IMR-90 (cell line): ENCODE results near the gene IER5. TPM values are rescaled to one million over a fixed set of nuclear protein-coding genes. Genes with fewer than 3 reads are reported as not detected.

Experiments used
- ATAC-seq: fragments of 200-7000 bp; cut with Tn5 transposase; 2 replicates; pipeline ENCODE4 v1.9.1; 2020; ENCODE audit warnings: low read depth, mild to moderate bottlenecking, moderate library complexity
- BruUV-seq: library from RNA; stranded (reverse); fragments of 400-500 nt; replicated peaks from 2 replicates; lab custom pipeline; 2021; lab: Mats Ljungman, UMichigan
- CTCF ChIA-PET: fragments of 300-600 bp; formaldehyde crosslinking; extraction: SDS; loops from one replicate; lab custom pipeline; 2021; ENCODE audit warnings: antibody characterized with exemption; lab: Yijun Ruan, JAX
- POLR2A ChIA-PET: fragments of 300-600 bp; sonication (Branson Sonifier 250); formaldehyde crosslinking; loops from one replicate; lab custom pipeline; 2022; ENCODE audit warnings: antibody characterized with exemption; ENCODE audit not compliant: unreplicated experiment; lab: Charles Lee
- DNase-seq: peaks from one replicate; pipeline ENCODE4 v3.0.0; 2013
- H2AFZ ChIP-seq: replicated peaks from 2 replicates; pipeline ENCODE3; 2013; ENCODE audit warnings: low read length, mild to moderate bottlenecking; ENCODE audit not compliant: poor library complexity
- H2AK5ac ChIP-seq: 2 replicates; pipeline ENCODE4 v1.6.1; 2013; ENCODE audit warnings: low read depth, low read length, inconsistent platforms
- H2AK9ac ChIP-seq: replicated peaks from 2 replicates; pipeline ENCODE3; 2013; ENCODE audit warnings: mild to moderate bottlenecking, low read depth, low read length, moderate library complexity; ENCODE audit not compliant: poor library complexity
- H2BK120ac ChIP-seq: 2 replicates; pipeline ENCODE4 v1.6.1; 2013; ENCODE audit warnings: low read depth, low read length, inconsistent platforms
- H2BK15ac ChIP-seq: 3 replicates; pipeline ENCODE4 v1.6.1; 2013; ENCODE audit warnings: low read depth, low read length, inconsistent platforms
- H2BK20ac ChIP-seq: 2 replicates; pipeline ENCODE4 v1.6.1; 2013; ENCODE audit warnings: low read depth, mild to moderate bottlenecking, inconsistent platforms, low read length, moderate library complexity
- H2BK5ac ChIP-seq: 2 replicates; pipeline ENCODE4 v1.6.1; 2013; ENCODE audit warnings: mild to moderate bottlenecking, low read depth, low read length, inconsistent platforms; ENCODE audit not compliant: poor library complexity, severe bottlenecking
- H3K14ac ChIP-seq: replicated peaks from 2 replicates; pipeline ENCODE4 v1.6.1; 2013; ENCODE audit warnings: low read depth, low read length, inconsistent platforms
- H3K18ac ChIP-seq: 2 replicates; pipeline ENCODE4 v1.6.1; 2013; ENCODE audit warnings: low read depth, low read length, control low read depth
- H3K23ac ChIP-seq: 2 replicates; pipeline ENCODE4 v1.6.1; 2013; ENCODE audit warnings: low read depth, low read length, inconsistent platforms
- H3K27ac ChIP-seq: 2 replicates; pipeline ENCODE4 v1.5.1; 2013; ENCODE audit warnings: mild to moderate bottlenecking, control low read depth, low read length; ENCODE audit not compliant: insufficient read depth
- H3K27me3 ChIP-seq: 2 replicates; pipeline ENCODE4 v1.6.1; 2013; ENCODE audit warnings: low read length; ENCODE audit not compliant: control insufficient read depth, insufficient read depth
- H3K36me3 ChIP-seq: 2 replicates; pipeline ENCODE4 v1.6.1; 2013; ENCODE audit warnings: low read length, mixed read lengths; ENCODE audit not compliant: control insufficient read depth, insufficient read depth
- H3K4ac ChIP-seq: 2 replicates; pipeline ENCODE4 v1.6.1; 2013; ENCODE audit warnings: low read depth, low read length, inconsistent platforms
- H3K4me1 ChIP-seq: 2 replicates; pipeline ENCODE4 v1.6.1; 2013; ENCODE audit warnings: low read length, mixed read lengths; ENCODE audit not compliant: control insufficient read depth, insufficient read depth
- H3K4me2 ChIP-seq: 2 replicates; pipeline ENCODE4 v1.6.1; 2013; ENCODE audit warnings: low read depth, mild to moderate bottlenecking, control low read depth, low read length, moderate library complexity
- H3K4me3 ChIP-seq: 2 replicates; pipeline ENCODE4 v1.5.1; 2013; ENCODE audit warnings: low read depth, mild to moderate bottlenecking, control low read depth, low read length, moderate library complexity; ENCODE audit not compliant: insufficient read depth
- H3K56ac ChIP-seq: 2 replicates; pipeline ENCODE4 v1.6.1; 2013; ENCODE audit warnings: low read length, inconsistent platforms; ENCODE audit not compliant: insufficient read depth; ENCODE audit errors: extremely low read depth
- H3K79me1 ChIP-seq, 2 experiments: 2 replicates each; pipeline ENCODE4 v1.6.1; 2013; ENCODE audit warnings: low read length in 2 of 2, inconsistent platforms in 1 of 2, low read depth in 1 of 2
- H3K9ac ChIP-seq: 2 replicates; pipeline ENCODE4 v1.6.1; 2013; ENCODE audit warnings: low read depth, low read length, control low read depth
- H3K9me1 ChIP-seq: 2 replicates; pipeline ENCODE4 v1.6.1; 2013; ENCODE audit warnings: low read length, inconsistent platforms; ENCODE audit not compliant: insufficient read depth
- H3K9me3 ChIP-seq: 2 replicates; pipeline ENCODE4 v1.6.1; 2013; ENCODE audit warnings: low read length; ENCODE audit not compliant: control insufficient read depth, insufficient read depth
- H4K20me1 ChIP-seq: 2 replicates; pipeline ENCODE4 v1.6.1; 2013; ENCODE audit warnings: low read length, inconsistent platforms; ENCODE audit not compliant: insufficient read depth
- H4K5ac ChIP-seq: 2 replicates; pipeline ENCODE4 v1.6.1; 2013; ENCODE audit warnings: mild to moderate bottlenecking, low read depth, low read length, control low read depth
- H4K8ac ChIP-seq, 2 experiments: 2 replicates each; pipeline ENCODE4 v1.6.1; 2013; ENCODE audit warnings: low read depth in 2 of 2, low read length in 2 of 2, control low read depth in 1 of 2, inconsistent platforms in 1 of 2
- H4K91ac ChIP-seq: 2 replicates; pipeline ENCODE4 v1.6.1; 2013; ENCODE audit warnings: low read depth, low read length, inconsistent platforms; ENCODE audit not compliant: insufficient read depth
- CEBPB ChIP-seq: IDR thresholded peaks from 2 replicates; pipeline ENCODE4 v1.6.1; 2012; ENCODE audit warnings: low read depth, low read length, improper control_type of control experiment
- CHD1 ChIP-seq: IDR thresholded peaks from 2 replicates; pipeline ENCODE4 v1.6.1; 2012; ENCODE audit warnings: low read depth, low read length, improper control_type of control experiment
- MAZ ChIP-seq: IDR thresholded peaks from 2 replicates; pipeline ENCODE4 v1.6.1; 2012; ENCODE audit warnings: low read depth, mild to moderate bottlenecking, low read length, improper control_type of control experiment, moderate library complexity, borderline replicate concordance
- POLR2A ChIP-seq: IDR thresholded peaks from 2 replicates; pipeline ENCODE4 v1.6.1; 2012; ENCODE audit warnings: mild to moderate bottlenecking, low read depth, low read length
- RCOR1 ChIP-seq: IDR thresholded peaks from 2 replicates; pipeline ENCODE4 v1.6.1; 2012; ENCODE audit warnings: mild to moderate bottlenecking, low read length, improper control_type of control experiment; ENCODE audit not compliant: insufficient replicate concordance
- RFX5 ChIP-seq: IDR thresholded peaks from 2 replicates; pipeline ENCODE4 v1.8.0; 2012; ENCODE audit warnings: low read depth, mild to moderate bottlenecking, low read length, moderate library complexity
- WGBS, 2 experiments: methylation state at CpG; one replicate each; pipeline versions ENCODE4 v1.1.5 to v1.1.7; 2013; ENCODE audit warnings: missing lambda C conversion rate in 2 of 2; ENCODE audit not compliant: insufficient read length in 1 of 2; ENCODE audit errors: extremely low coverage in 2 of 2; 5-methylcytosine and 5-hydroxymethylcytosine counted together
- dilution Hi-C: fragments of 300-500 bp; cut with HindIII; formaldehyde crosslinking; loops from one replicate; pipeline ENCODE4 v1.14.3; 2018; ENCODE audit warnings: low sequenced_read_pairs; ENCODE audit not compliant: unreplicated experiment
- in situ Hi-C: fragments of 300-500 bp; cut with MboI; formaldehyde crosslinking; loops from 3 replicates; pipeline ENCODE4 v1.14.3; 2019; ENCODE audit warnings: low sequenced_read_pairs, inconsistent platforms, mixed read lengths
- intact Hi-C: fragments of 100-400 bp; cut with micrococcal nuclease; formaldehyde crosslinking; loops from 2 replicates; pipeline ENCODE4 v1.10.0; 2022
- polyA plus RNA-seq, 3 experiments: library from polyadenylated mRNA; depleted of rRNA; stranded (reverse); fragments of >200 nt; gene quantifications; 2 replicates each; pipeline ENCODE4 v1.2.3, GENCODE V29; 2012; ENCODE audit warnings: low replicate concordance in 1 of 3
- total RNA-seq: library from RNA; depleted of rRNA; stranded (reverse); fragments of >200 nt; gene quantifications from 2 replicates; pipeline ENCODE4 v1.2.3, GENCODE V29; 2012

IER5 gene
- total and polyA plus RNA-seq, 2 of the 4 experiments (the other 2 are of a cell fraction), result 15.8 to 27.1 TPM

DNA sequence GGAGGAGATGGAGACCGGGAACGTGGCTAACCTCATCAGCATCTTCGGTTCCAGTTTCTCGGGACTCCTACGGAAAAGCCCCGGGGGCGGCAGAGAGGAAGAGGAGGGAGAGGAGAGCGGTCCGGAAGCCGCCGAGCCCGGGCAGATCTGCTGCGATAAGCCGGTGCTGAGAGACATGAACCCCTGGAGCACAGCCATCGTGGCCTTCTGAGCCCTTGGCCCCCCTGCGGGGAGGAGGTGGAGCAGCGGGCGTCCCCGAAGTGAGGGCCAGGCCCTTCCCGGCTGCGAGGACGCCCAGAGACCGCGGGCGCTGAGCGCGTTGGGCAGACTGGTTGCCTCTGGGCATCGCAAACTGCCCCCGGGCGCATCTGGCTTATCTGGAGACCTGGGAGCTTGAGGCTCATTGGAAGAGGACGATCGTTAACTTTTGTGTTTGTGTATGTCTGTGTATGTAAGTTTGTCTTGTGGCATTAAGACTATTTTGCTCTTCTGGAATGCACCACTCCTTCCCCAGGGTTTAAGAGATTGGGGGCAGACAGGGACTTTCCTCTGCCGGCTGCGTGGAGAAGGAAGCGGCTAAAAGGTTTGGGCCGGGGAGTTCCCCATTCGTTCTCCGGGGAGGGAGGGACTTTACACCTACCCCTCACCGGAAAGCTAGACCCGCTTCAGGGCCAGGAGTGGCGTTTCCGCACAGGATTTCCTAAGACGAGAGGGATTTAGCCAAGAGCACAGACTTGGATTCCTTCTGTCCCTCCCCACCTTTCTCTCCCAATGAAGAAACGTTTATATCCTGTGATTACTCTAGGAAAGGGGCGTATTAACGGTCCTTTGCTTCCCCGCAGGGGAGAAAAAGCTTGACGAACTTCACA, 1.4 kb downstream of the IER5 start:
- peak overlapping the region; percentile 79 for H3K4ac ChIP-seq
- CTCF ChIA-PET, result interaction anchor here (2.1 to 2.2 kb wide), 2 partner anchors 51 to 52 kb away, joined by 5 to 14 read pairs; no protein-coding TSS in a partner anchor
- peak overlapping the region; percentile 65 for H4K91ac ChIP-seq
- H3K79me1 ChIP-seq, result peaks cover 11 to 39% of the 10 kb centered on the region in 2 experiments
- ATAC-seq (peak; percentile 10), DNase-seq (peak; percentile 65)
- peak overlapping the region; percentile 93 for H3K14ac ChIP-seq
- H3K36me3 ChIP-seq, result peaks cover 3% of the 10 kb centered on the region; the same call in 1 of the 2 replicates
- dilution Hi-C loops, result no loop called here
- H2BK5ac ChIP-seq, result peak overlapping the region; percentile 78
- TF ChIP-seq RFX5 (no peak), MAZ (peak; percentile 40; the same call in 1 of the 2 replicates), CHD1 (0 out of 2 replicates have a peak, but pooled peaks have one; percentile 17), POLR2A (peak; percentile 22; the same call in 1 of the 2 replicates), CEBPB (peak; percentile 35; the same call in 1 of the 2 replicates), RCOR1 (no peak)
- H3K9me3 ChIP-seq, result no peaks in the 10 kb centered on the region
- peak overlapping the region; percentile 59 for H3K4me3 ChIP-seq
- H3K27ac ChIP-seq, result peak overlapping the region; percentile 86
- H4K20me1 ChIP-seq, result peaks cover 59% of the 10 kb centered on the region
- peak overlapping the region; percentile 86 for H2AK9ac ChIP-seq
- peaks cover 4% of the 10 kb centered on the region for H3K4me1 ChIP-seq
- H3K9ac ChIP-seq, result peak overlapping the region; percentile 95
- H3K4me2 ChIP-seq, result peak overlapping the region; percentile 91
- H2BK15ac ChIP-seq, result no peak overlapping the region
- H4K8ac ChIP-seq, result peak overlapping the region in 1 of 2 experiments; percentile 30; a peak in 2 of 4 replicates
- H2AFZ ChIP-seq, result peak overlapping the region; percentile 39
- H2BK20ac ChIP-seq, result 0 out of 2 replicates have a peak overlapping the region, but pooled peaks have one; percentile 13
- H3K27me3 ChIP-seq, result no peaks in the 10 kb centered on the region
- H2BK120ac ChIP-seq, result 0 out of 2 replicates have a peak overlapping the region, but pooled peaks have one; percentile 37
- H4K5ac ChIP-seq, result peak overlapping the region; percentile 10; the same call in 1 of the 2 replicates
- POLR2A ChIA-PET, result interaction anchor here (0.6 to 1.6 kb wide), 9 partner anchors 11 to 368 kb away, joined by 3 to 14 read pairs (median 4); no protein-coding TSS in a partner anchor
- in situ Hi-C loops, result loop anchor here (10.0 kb wide), 1 partner anchor 575 kb away; no protein-coding TSS in a partner anchor
- H2AK5ac ChIP-seq, result peak overlapping the region; percentile 18; the same call in 1 of the 2 replicates
- peaks cover 13% of the 10 kb centered on the region for H3K9me1 ChIP-seq
- H3K56ac ChIP-seq, result peak overlapping the region; percentile 83
- no TSS peak for BruUV-seq
- H3K23ac ChIP-seq, result peak overlapping the region; percentile 99
- H3K18ac ChIP-seq, result peak overlapping the region; percentile 44
- intact Hi-C loops, result loop anchor here (1.0 to 5.0 kb wide), 5 partner anchors 51 to 208 kb away; partner anchors contain the start of gene STX6
- WGBS, 2 experiments, result 0% methylated on average over 22 of the region's 48 CpGs; no CpG with 5 or more reads in 1 of the 2 experiments
